LNCAP (cell line): ENCODE measurements around the gene STIM2.

Source experiments
- CTCF ChIP-seq: fragments of 450-650 bp; IDR thresholded peaks from 2 replicates; pipeline ENCODE4 v1.5.1; 2017; ENCODE audit warnings: mild to moderate bottlenecking

STIM2 gene

DNA sequence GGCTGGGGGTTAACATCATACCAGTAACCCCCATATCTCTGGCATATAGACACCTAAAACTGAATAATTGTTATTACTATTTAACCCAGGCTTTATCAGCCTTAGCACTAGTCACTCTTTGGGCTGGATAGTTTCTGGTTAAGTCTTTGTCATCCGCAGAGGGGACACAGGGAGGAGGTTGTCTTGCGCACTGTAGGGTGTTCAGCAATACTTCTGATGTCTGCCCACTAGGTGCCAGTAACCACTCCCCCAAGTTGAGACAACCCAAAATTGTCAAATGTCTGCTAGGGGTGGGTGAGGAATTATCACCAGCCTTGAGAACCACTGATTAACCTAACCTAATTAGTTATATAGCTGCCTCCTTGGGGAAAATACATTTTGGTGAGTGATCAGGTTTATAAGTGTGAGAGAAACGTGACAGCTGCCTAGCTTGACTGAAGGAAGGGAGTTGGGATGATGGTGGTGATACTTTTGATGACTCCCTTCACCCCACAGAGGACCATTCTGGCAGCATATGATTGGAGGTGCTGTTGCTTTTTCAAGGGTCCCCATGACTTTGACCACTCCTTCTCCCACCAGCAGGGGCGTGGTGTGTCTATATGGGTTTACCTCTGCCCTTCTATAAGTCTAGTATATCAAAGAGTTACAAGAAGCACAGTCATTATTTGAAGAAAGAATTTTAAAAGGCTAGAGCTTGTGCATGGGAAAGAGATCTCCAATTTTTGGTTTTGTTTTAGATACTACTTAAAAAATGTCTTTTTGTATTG is 140.9 kb downstream of the STIM2 start:
- TF ChIP-seq CTCF: no peak

DNA sequence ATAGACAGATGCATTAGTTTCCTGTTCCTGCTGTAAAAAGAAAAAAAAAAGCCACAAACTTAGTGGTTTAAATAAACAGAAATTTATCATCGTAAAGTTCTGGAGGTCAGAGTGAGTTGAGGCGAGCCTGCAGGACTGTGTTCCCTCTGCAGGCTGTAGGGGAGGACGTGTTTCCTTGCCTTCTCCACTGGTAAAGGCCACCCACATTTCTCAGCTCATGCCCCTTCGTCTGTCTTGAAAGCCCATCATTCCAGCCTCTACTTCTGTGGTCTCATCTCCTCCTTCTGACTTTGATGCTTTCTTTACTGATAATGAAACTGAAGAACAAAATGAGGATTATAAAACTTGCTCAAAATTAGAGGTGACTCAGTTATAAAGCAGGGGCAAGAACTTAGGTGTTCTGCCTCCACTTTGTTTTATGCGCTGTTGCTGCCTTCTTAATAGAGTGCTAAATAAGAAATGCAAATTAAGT is 143.0 kb downstream of the STIM2 start:
- no peak for TF ChIP-seq CTCF

DNA sequence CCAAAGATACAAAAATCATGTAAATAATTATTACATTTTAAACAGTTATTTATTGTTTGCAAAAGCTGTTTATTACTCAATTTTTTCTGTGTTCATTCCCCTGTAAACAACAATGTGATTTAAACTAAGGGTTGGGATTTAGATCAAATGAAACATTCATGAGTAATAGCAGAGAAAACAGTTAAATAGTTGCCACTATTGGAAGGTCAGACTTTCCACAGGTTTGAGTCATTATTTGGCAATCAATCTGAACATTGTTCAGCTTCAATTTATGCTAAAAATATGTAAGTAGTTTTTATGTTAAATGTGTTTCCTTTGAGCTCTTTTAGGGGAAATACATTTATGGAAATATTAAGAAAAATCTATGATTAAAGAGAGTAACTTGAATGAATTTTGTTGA is 144.9 kb downstream of the STIM2 start:
- TF ChIP-seq CTCF: no peak

- TF ChIP-seq CTCF: no peak
Observed at GRCh38 chr4:27005905-27006590, 145.4 kb downstream of the STIM2 start.

- no peak for TF ChIP-seq CTCF
Observed at GRCh38 chr4:27006646-27007045, 146.0 kb downstream of the STIM2 start.

GRCh38 chr4:27007507-27007906 is 146.9 kb downstream of the STIM2 start:
- TF ChIP-seq CTCF: no peak

GRCh38 chr4:27008679-27009078 is 148.0 kb downstream of the STIM2 start:
- no peak for TF ChIP-seq CTCF
